H9 (cell line): Measurements from ENCODE around the gene CAMTA1. TPM values are rescaled to one million over a fixed set of nuclear protein-coding genes. Genes with fewer than 3 reads are reported as not detected.

Experiments used
- DNase-seq: peaks from one replicate; pipeline ENCODE4 v3.0.0-alpha.2; 2017
- H2AFZ ChIP-seq: one replicate; pipeline ENCODE4 v1.6.1; 2013; ENCODE audit warnings: mild to moderate bottlenecking, low read length, control low read depth, moderate library complexity
- H2AK5ac ChIP-seq: 2 replicates; pipeline ENCODE4 v1.6.1; 2013; ENCODE audit warnings: low read length, control low read depth, mixed read lengths; ENCODE audit not compliant: insufficient read length
- H2BK120ac ChIP-seq: one replicate; pipeline ENCODE4 v1.6.1; 2013; ENCODE audit warnings: low read depth, mild to moderate bottlenecking, low read length, control low read depth, inconsistent platforms; ENCODE audit not compliant: poor library complexity, severe bottlenecking
- H2BK12ac ChIP-seq: 2 replicates; pipeline ENCODE4 v1.6.1; 2013; ENCODE audit warnings: low read length, control low read depth, mixed read lengths, low read depth; ENCODE audit not compliant: insufficient read length
- H2BK15ac ChIP-seq: 2 replicates; pipeline ENCODE4 v1.6.1; 2013; ENCODE audit warnings: low read depth, low read length, control low read depth
- H2BK20ac ChIP-seq: one replicate; pipeline ENCODE4 v1.6.1; 2013; ENCODE audit warnings: low read depth, mild to moderate bottlenecking, low read length, control low read depth, inconsistent platforms; ENCODE audit not compliant: poor library complexity, severe bottlenecking
- H2BK5ac ChIP-seq: 2 replicates; pipeline ENCODE4 v1.6.1; 2013; ENCODE audit warnings: low read length, control low read depth, mixed read lengths; ENCODE audit not compliant: insufficient read length
- H3K14ac ChIP-seq: 2 replicates; pipeline ENCODE4 v1.6.1; 2013; ENCODE audit warnings: low read length, control low read depth; ENCODE audit not compliant: insufficient read depth
- H3K18ac ChIP-seq: 2 replicates; pipeline ENCODE4 v1.6.1; 2013; ENCODE audit warnings: low read depth, mild to moderate bottlenecking, mixed read lengths, low read length, control low read depth; ENCODE audit not compliant: insufficient read length
- H3K23ac ChIP-seq: 2 replicates; pipeline ENCODE4 v1.6.1; 2013; ENCODE audit warnings: low read length, control low read depth, mixed read lengths, low read depth; ENCODE audit not compliant: insufficient read length
- H3K23me2 ChIP-seq: 2 replicates; pipeline ENCODE4 v1.6.1; 2013; ENCODE audit warnings: low read depth, mild to moderate bottlenecking, mixed read lengths, low read length, control low read depth; ENCODE audit not compliant: insufficient read length, poor library complexity, severe bottlenecking
- H3K27ac ChIP-seq: 2 replicates; pipeline ENCODE4 v1.5.1; 2013; ENCODE audit warnings: low read length, control low read depth, mixed read lengths, low read depth; ENCODE audit not compliant: insufficient read length
- H3K27me3 ChIP-seq: 2 replicates; pipeline ENCODE4 v1.6.1; 2013; ENCODE audit warnings: low read length, control low read depth, inconsistent platforms; ENCODE audit not compliant: insufficient read depth
- H3K4ac ChIP-seq: 2 replicates; pipeline ENCODE4 v1.6.1; 2013; ENCODE audit warnings: low read depth, mild to moderate bottlenecking, control low read depth, inconsistent platforms, low read length, moderate library complexity
- H3K4me1 ChIP-seq: 2 replicates; pipeline ENCODE4 v1.6.1; 2013; ENCODE audit warnings: low read length, control low read depth, inconsistent platforms; ENCODE audit not compliant: insufficient read depth
- H3K4me2 ChIP-seq: 2 replicates; pipeline ENCODE4 v1.6.1; 2013; ENCODE audit warnings: low read length, control low read depth, mixed read lengths; ENCODE audit not compliant: insufficient read length, insufficient read depth
- H3K56ac ChIP-seq: 2 replicates; pipeline ENCODE4 v1.6.1; 2013; ENCODE audit warnings: low read depth, mild to moderate bottlenecking, mixed read lengths, low read length, control low read depth; ENCODE audit not compliant: insufficient read length
- H3K79me1 ChIP-seq: 2 replicates; pipeline ENCODE4 v1.6.1; 2013; ENCODE audit warnings: low read depth, mild to moderate bottlenecking, moderate library complexity, low read length, control low read depth, inconsistent platforms; ENCODE audit not compliant: insufficient read depth, poor library complexity, severe bottlenecking
- H3K79me2 ChIP-seq: 2 replicates; pipeline ENCODE4 v1.6.1; 2013; ENCODE audit warnings: low read length, control low read depth, inconsistent platforms; ENCODE audit not compliant: insufficient read depth
- H3K9ac ChIP-seq: 2 replicates; pipeline ENCODE4 v1.6.1; 2013; ENCODE audit warnings: low read length, control low read depth, mixed read lengths; ENCODE audit not compliant: insufficient read length; ENCODE audit errors: extremely low read depth
- H3K9me3 ChIP-seq: one replicate; pipeline ENCODE4 v1.6.1; 2013; ENCODE audit warnings: low read depth, low read length, inconsistent platforms; ENCODE audit not compliant: control insufficient read depth
- H3T11ph ChIP-seq: one replicate; pipeline ENCODE4 v1.6.1; 2013; ENCODE audit warnings: mild to moderate bottlenecking, low read length, control low read depth, inconsistent platforms
- H4K20me1 ChIP-seq: one replicate; pipeline ENCODE4 v1.6.1; 2013; ENCODE audit not compliant: control insufficient read depth, insufficient read length, insufficient read depth
- H4K5ac ChIP-seq: 2 replicates; pipeline ENCODE4 v1.6.1; 2013; ENCODE audit warnings: low read depth, mild to moderate bottlenecking, mixed read lengths, low read length, control low read depth; ENCODE audit not compliant: insufficient read length
- H4K8ac ChIP-seq: replicated peaks from 2 replicates; pipeline ENCODE4 v1.6.1; 2013; ENCODE audit warnings: low read length, control low read depth, mixed read lengths, low read depth; ENCODE audit not compliant: insufficient read length
- H4K91ac ChIP-seq: 2 replicates; pipeline ENCODE4 v1.6.1; 2013; ENCODE audit warnings: low read depth, mild to moderate bottlenecking, moderate library complexity, mixed read lengths, low read length, control low read depth; ENCODE audit not compliant: insufficient read length
- H3K27ac Mint-ChIP-seq, 3 experiments: 2 replicates in 2 of 3; 3 replicates in 1 of 3; pipeline ENCODE4 v1.8.0; 2020 to 2021; ENCODE audit warnings: mixed read lengths in 3 of 3, mild to moderate bottlenecking in 1 of 3, moderate library complexity in 1 of 3
- H3K27me3 Mint-ChIP-seq: 2 replicates; pipeline ENCODE4 v1.8.0; 2021; ENCODE audit warnings: low read depth, mild to moderate bottlenecking, moderate library complexity, mixed read lengths
- H3K36me3 Mint-ChIP-seq, 3 experiments: 2 replicates in 2 of 3; 3 replicates in 1 of 3; pipeline ENCODE4 v1.8.0; 2020 to 2021; ENCODE audit warnings: low read depth in 3 of 3, mixed read lengths in 3 of 3; ENCODE audit not compliant: insufficient read depth in 1 of 3
- H3K4me1 Mint-ChIP-seq, 2 experiments: 2 replicates each; pipeline ENCODE4 v1.8.0; 2020; ENCODE audit warnings: mixed read lengths in 2 of 2
- H3K4me3 Mint-ChIP-seq, 2 experiments: 2 replicates in 1 of 2; 3 replicates in 1 of 2; pipeline ENCODE4 v1.8.0; 2020 to 2021; ENCODE audit warnings: mild to moderate bottlenecking in 2 of 2, mixed read lengths in 2 of 2, moderate library complexity in 1 of 2
- H3K9me3 Mint-ChIP-seq, 2 experiments: 2 replicates in 1 of 2; 3 replicates in 1 of 2; pipeline ENCODE4 v1.8.0; 2020; ENCODE audit warnings: mild to moderate bottlenecking in 2 of 2, mixed read lengths in 2 of 2, moderate library complexity in 1 of 2
- CTCF ChIP-seq: fragments of 200-600 bp; sonication (generic); conservative IDR thresholded peaks from 3 replicates; pipeline ENCODE4 v1.8.0; 2021; ENCODE audit warnings: antibody characterized with exemption, mild to moderate bottlenecking
- WGBS: extraction: QIAGEN DNeasy Blood & Tissue Kit; methylation state at CpG from one replicate; pipeline ENCODE4 v1.1.7; 2013; ENCODE audit warnings: missing lambda C conversion rate, low lambda C conversion rate, mixed read lengths; ENCODE audit not compliant: insufficient read length; ENCODE audit errors: extremely low coverage; 5-methylcytosine and 5-hydroxymethylcytosine counted together
- total RNA-seq: library from RNA; stranded (reverse); gene quantifications from 2 replicates; pipeline ENCODE4 v1.2.1, GENCODE V29; 2021

CAMTA1 gene
- total RNA-seq, 1 experiment from 2014 or later: 115 TPM

- DNase-seq: no peak
- H3K4me1 ChIP-seq: peaks cover 5% of the 10 kb centered on the region; the same call in 1 of the 2 replicates
- peaks cover 35 to 38% of the 10 kb centered on the region in 2 experiments for H3K4me1 Mint-ChIP-seq
- H3K27me3 Mint-ChIP-seq: peaks cover 1% of the 10 kb centered on the region
- H2AK5ac ChIP-seq: no peak overlapping the region
- H4K20me1 ChIP-seq: no peaks in the 10 kb centered on the region
- H3K9me3 ChIP-seq: no peaks in the 10 kb centered on the region
- no peak overlapping the region for H2BK12ac ChIP-seq
- no peak overlapping the region for H2BK20ac ChIP-seq
- H3K4ac ChIP-seq: no peak overlapping the region
- H3T11ph ChIP-seq: no peak overlapping the region
- H3K36me3 Mint-ChIP-seq: no peaks in the 10 kb centered on the region
- H3K9me3 Mint-ChIP-seq: no peaks in the 10 kb centered on the region
- H3K79me2 ChIP-seq: no peaks in the 10 kb centered on the region
- no peaks in the 10 kb centered on the region for H3K23me2 ChIP-seq
- H3K27ac Mint-ChIP-seq: no peak overlapping the region; a peak in 1 of 7 replicates
- H3K4me3 Mint-ChIP-seq: no peak overlapping the region
- H4K8ac ChIP-seq: no peak overlapping the region
- H3K9ac ChIP-seq: no peak overlapping the region
- H3K79me1 ChIP-seq: no peaks in the 10 kb centered on the region
- H3K56ac ChIP-seq: no peak overlapping the region
- no peaks in the 10 kb centered on the region for H3K27me3 ChIP-seq
- no peak for TF ChIP-seq CTCF
- no peak overlapping the region for H3K27ac ChIP-seq
- no peak overlapping the region for H2AFZ ChIP-seq
- no peak overlapping the region for H4K5ac ChIP-seq
- H2BK15ac ChIP-seq: no peak overlapping the region
- no peak overlapping the region for H2BK5ac ChIP-seq
- no peak overlapping the region for H3K18ac ChIP-seq
- H3K4me2 ChIP-seq: no peak overlapping the region
- no peak overlapping the region for H4K91ac ChIP-seq
- H2BK120ac ChIP-seq: no peak overlapping the region
- no CpG with 5 or more reads among the region's 19 CpGs for WGBS
- H3K14ac ChIP-seq: no peak overlapping the region
- no peak overlapping the region for H3K23ac ChIP-seq
These were observed 365.5 kb downstream of the CAMTA1 start for GRCh38 chr1:7150724-7151280.
